ENCODE measurements around the gene ATP7A.
A peak's percentile ranks its signal among the peaks of the same experiment; 100 is the strongest.

The ATP7A gene

DNA sequence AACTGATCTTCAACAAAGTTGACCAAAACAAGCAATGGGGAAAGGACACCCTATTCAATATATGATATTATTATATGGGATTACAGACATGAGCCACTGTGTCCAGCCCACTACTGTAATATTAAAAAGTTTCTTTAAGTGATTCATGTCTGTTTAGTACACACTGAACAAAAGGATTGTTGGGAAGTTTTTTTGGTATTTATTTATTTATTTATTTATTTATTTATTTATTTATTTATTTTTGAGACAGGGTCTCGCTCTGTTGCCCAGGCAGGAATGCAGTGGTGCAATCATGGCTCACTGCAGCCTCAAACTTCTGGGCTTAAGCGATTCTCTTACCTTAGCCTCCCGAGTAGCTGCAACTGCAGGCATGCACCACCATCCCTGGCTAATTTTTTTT is 117.3 kb downstream of the ATP7A start:
- TF ChIP-seq, protein P1, sequence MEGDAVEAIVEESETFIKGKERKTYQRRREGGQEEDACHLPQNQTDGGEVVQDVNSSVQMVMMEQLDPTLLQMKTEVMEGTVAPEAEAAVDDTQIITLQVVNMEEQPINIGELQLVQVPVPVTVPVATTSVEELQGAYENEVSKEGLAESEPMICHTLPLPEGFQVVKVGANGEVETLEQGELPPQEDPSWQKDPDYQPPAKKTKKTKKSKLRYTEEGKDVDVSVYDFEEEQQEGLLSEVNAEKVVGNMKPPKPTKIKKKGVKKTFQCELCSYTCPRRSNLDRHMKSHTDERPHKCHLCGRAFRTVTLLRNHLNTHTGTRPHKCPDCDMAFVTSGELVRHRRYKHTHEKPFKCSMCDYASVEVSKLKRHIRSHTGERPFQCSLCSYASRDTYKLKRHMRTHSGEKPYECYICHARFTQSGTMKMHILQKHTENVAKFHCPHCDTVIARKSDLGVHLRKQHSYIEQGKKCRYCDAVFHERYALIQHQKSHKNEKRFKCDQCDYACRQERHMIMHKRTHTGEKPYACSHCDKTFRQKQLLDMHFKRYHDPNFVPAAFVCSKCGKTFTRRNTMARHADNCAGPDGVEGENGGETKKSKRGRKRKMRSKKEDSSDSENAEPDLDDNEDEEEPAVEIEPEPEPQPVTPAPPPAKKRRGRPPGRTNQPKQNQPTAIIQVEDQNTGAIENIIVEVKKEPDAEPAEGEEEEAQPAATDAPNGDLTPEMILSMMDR (IDR thresholded peaks at IDR 0.05; ENCODE audit: low read depth, low read length, missing control alignments) = no peak
- no peak overlapping the region for H3K4me3 ChIP-seq (replicated peaks; ENCODE audit: low read depth, low read length)
- no peak for DNase-seq (ENCODE audit: extremely low read depth, low read depth)

DNA sequence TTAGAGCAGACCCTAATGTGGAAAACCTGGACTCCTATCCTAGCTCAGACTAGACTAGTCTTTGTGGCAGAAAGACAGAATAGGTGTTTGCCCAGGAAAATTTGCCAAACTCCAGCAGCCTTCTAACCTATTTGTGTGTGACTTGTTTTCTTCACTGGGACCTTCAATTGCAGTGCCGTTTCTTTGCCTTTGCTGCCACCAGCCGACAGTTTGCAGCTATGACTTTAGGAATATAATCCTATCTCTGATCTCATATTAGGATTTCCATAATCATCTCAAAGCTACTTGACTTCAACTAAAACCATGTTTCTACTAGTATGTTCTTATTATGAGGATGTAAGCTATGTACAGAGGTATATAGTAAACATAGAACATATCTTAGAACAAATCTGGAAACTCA is 119.2 kb downstream of the ATP7A start:
- DNase-seq (ENCODE audit: extremely low read depth, low read depth) = no peak
- TF ChIP-seq, protein P1 (IDR thresholded peaks at IDR 0.05; ENCODE audit: low read depth, low read length, missing control alignments) = peak; percentile 41
- no peak overlapping the region for H3K4me3 ChIP-seq (replicated peaks; ENCODE audit: low read depth, low read length)

- DNase-seq (ENCODE audit: extremely low read depth, low read depth) = no peak
- TF ChIP-seq, protein P1 (IDR thresholded peaks at IDR 0.05; ENCODE audit: low read depth, low read length, missing control alignments) = no peak
- no peak overlapping the region for H3K4me3 ChIP-seq (replicated peaks; ENCODE audit: low read depth, low read length)
Measured at GRCh38 chrX:78035061-78035460, 124.6 kb downstream of the ATP7A start.

GRCh38 chrX:78037881-78038280 is 127.4 kb downstream of the ATP7A start:
- TF ChIP-seq, protein P1 (IDR thresholded peaks at IDR 0.05; ENCODE audit: low read depth, low read length, missing control alignments) = no peak
- no peak overlapping the region for H3K4me3 ChIP-seq (replicated peaks; ENCODE audit: low read depth, low read length)
- DNase-seq (ENCODE audit: extremely low read depth, low read depth) = no peak

GRCh38 chrX:78042601-78043000 is 132.1 kb downstream of the ATP7A start:
- H3K4me3 ChIP-seq (replicated peaks; ENCODE audit: low read depth, low read length) = no peak overlapping the region
- DNase-seq (ENCODE audit: extremely low read depth, low read depth) = no peak
- TF ChIP-seq, protein P1 (IDR thresholded peaks at IDR 0.05; ENCODE audit: low read depth, low read length, missing control alignments) = no peak

DNA sequence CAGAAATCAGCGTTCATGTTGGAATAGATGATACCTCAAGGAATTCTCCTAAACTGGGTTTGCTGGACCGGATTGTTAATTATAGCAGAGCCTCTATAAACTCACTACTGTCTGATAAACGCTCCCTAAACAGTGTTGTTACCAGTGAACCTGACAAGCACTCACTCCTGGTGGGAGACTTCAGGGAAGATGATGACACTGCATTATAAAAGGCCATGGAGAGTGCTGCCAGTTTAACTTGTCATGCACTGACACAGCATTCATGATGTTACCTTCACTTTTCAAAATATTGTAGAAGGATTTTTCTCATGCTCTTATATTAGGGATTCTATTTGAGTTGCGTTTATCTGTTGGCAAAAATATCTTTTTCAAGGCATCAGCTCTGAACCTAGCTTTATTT is 135.9 kb downstream of the ATP7A start:
- H3K4me3 ChIP-seq (replicated peaks; ENCODE audit: low read depth, low read length) = no peak overlapping the region
- no peak for DNase-seq (ENCODE audit: extremely low read depth, low read depth)
- TF ChIP-seq, protein P1 (IDR thresholded peaks at IDR 0.05; ENCODE audit: low read depth, low read length, missing control alignments) = no peak

- DNase-seq (ENCODE audit: extremely low read depth, low read depth) = no peak
- TF ChIP-seq, protein P1 (IDR thresholded peaks at IDR 0.05; ENCODE audit: low read depth, low read length, missing control alignments) = no peak
Measured at GRCh38 chrX:78048052-78048451, 137.6 kb downstream of the ATP7A start.

More at GRCh38 chrX:78048052-78048451, 137.6 kb downstream of the ATP7A start:
- H3K4me3 ChIP-seq (replicated peaks; ENCODE audit: low read depth, low read length) = no peak overlapping the region
